ENCODE results near the gene ULK1. TPM values are rescaled to one million over a fixed set of nuclear protein-coding genes. Genes with fewer than 3 reads are reported as not detected.

The ULK1 gene
- total and polyA plus RNA-seq, 2 of the 13 experiments (the other 11 are each of a cell fraction or from before 2014, with no cell fraction given), result 2.8 to 10.1 TPM

DNA sequence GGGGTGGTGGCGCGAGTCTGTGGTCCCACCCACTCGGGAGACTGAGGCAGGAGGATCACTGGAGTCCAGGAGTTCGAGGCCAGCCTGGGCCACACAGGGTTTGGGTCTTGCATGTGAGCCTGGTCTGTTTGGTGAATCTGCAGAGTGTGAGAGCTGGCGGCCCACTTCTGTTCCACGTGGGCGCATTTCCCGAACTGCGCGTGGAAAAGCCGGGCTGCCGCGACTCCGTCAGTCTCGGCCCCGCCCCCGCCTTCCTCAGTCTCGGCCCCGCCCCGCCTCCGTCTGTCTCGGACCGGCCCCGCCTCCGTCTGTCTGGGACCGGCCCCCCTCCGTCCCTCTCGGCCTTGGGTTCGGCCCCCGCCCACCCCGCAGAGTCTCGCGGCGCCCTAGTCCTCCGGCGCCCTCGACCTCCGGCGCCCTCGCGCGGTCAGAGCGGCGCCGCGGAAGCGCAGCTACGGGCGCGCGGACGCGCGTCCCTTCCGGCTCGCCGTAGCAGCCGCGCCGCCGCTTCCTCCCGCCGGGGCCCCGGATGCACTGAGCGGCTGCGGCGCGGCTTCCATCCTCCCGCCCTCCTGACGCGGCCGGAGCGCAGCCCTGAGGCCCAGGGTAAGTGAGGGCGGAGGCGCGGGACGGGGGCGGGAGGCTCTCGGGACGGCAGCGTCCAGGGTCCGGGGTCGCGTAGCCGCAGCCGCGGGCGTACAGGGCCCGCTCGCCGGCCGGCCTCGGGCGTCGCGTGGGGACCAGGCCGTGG is 55.2 kb downstream of the ULK1 start, which contains the start of gene EP400 (continued):
- TF ChIP-seq, protein P1, sequence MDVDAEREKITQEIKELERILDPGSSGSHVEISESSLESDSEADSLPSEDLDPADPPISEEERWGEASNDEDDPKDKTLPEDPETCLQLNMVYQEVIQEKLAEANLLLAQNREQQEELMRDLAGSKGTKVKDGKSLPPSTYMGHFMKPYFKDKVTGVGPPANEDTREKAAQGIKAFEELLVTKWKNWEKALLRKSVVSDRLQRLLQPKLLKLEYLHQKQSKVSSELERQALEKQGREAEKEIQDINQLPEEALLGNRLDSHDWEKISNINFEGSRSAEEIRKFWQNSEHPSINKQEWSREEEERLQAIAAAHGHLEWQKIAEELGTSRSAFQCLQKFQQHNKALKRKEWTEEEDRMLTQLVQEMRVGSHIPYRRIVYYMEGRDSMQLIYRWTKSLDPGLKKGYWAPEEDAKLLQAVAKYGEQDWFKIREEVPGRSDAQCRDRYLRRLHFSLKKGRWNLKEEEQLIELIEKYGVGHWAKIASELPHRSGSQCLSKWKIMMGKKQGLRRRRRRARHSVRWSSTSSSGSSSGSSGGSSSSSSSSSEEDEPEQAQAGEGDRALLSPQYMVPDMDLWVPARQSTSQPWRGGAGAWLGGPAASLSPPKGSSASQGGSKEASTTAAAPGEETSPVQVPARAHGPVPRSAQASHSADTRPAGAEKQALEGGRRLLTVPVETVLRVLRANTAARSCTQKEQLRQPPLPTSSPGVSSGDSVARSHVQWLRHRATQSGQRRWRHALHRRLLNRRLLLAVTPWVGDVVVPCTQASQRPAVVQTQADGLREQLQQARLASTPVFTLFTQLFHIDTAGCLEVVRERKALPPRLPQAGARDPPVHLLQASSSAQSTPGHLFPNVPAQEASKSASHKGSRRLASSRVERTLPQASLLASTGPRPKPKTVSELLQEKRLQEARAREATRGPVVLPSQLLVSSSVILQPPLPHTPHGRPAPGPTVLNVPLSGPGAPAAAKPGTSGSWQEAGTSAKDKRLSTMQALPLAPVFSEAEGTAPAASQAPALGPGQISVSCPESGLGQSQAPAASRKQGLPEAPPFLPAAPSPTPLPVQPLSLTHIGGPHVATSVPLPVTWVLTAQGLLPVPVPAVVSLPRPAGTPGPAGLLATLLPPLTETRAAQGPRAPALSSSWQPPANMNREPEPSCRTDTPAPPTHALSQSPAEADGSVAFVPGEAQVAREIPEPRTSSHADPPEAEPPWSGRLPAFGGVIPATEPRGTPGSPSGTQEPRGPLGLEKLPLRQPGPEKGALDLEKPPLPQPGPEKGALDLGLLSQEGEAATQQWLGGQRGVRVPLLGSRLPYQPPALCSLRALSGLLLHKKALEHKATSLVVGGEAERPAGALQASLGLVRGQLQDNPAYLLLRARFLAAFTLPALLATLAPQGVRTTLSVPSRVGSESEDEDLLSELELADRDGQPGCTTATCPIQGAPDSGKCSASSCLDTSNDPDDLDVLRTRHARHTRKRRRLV (CRISPR knock-in tag; IDR thresholded peaks at IDR 0.05), result no peak
- TF ChIP-seq, protein P2, sequence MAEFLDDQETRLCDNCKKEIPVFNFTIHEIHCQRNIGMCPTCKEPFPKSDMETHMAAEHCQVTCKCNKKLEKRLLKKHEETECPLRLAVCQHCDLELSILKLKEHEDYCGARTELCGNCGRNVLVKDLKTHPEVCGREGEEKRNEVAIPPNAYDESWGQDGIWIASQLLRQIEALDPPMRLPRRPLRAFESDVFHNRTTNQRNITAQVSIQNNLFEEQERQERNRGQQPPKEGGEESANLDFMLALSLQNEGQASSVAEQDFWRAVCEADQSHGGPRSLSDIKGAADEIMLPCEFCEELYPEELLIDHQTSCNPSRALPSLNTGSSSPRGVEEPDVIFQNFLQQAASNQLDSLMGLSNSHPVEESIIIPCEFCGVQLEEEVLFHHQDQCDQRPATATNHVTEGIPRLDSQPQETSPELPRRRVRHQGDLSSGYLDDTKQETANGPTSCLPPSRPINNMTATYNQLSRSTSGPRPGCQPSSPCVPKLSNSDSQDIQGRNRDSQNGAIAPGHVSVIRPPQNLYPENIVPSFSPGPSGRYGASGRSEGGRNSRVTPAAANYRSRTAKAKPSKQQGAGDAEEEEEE (CRISPR knock-in tag; IDR thresholded peaks at IDR 0.05; ENCODE audit: borderline replicate concordance), result no peak
- no peak for TF ChIP-seq ZNF30 (CRISPR knock-in tag; IDR thresholded peaks at IDR 0.05)
- TF ChIP-seq ZNF547 (CRISPR knock-in tag; IDR thresholded peaks at IDR 0.05), result no peak
- TF ChIP-seq ZNF562 (CRISPR knock-in tag; IDR thresholded peaks at IDR 0.05; ENCODE audit: borderline replicate concordance), result no peak
- peak; percentile 50; the same call in 1 of the 2 replicates for TF ChIP-seq ZNF121 (CRISPR knock-in tag; IDR thresholded peaks at IDR 0.05)
- TF ChIP-seq, protein P3, sequence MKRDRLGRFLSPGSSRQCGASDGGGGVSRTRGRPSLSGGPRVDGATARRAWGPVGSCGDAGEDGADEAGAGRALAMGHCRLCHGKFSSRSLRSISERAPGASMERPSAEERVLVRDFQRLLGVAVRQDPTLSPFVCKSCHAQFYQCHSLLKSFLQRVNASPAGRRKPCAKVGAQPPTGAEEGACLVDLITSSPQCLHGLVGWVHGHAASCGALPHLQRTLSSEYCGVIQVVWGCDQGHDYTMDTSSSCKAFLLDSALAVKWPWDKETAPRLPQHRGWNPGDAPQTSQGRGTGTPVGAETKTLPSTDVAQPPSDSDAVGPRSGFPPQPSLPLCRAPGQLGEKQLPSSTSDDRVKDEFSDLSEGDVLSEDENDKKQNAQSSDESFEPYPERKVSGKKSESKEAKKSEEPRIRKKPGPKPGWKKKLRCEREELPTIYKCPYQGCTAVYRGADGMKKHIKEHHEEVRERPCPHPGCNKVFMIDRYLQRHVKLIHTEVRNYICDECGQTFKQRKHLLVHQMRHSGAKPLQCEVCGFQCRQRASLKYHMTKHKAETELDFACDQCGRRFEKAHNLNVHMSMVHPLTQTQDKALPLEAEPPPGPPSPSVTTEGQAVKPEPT (CRISPR knock-in tag; IDR thresholded peaks at IDR 0.05; ENCODE audit: low read depth), result no peak
- TF ChIP-seq SIX1 (CRISPR knock-in tag; IDR thresholded peaks at IDR 0.05; ENCODE audit: borderline replicate concordance), result no peak
- TF ChIP-seq ZNF558 (CRISPR knock-in tag; IDR thresholded peaks at IDR 0.05; ENCODE audit: borderline replicate concordance), result no peak
- no peak for TF ChIP-seq ZNF256 (CRISPR knock-in tag; conservative IDR thresholded peaks at IDR 0.05)
- no peak for TF ChIP-seq AGO1 (IDR thresholded peaks at IDR 0.05; ENCODE audit: low read depth, low read length, poor library complexity, severe bottlenecking)
- no peak for TF ChIP-seq KLF16 (CRISPR knock-in tag; IDR thresholded peaks at IDR 0.05)
- TF ChIP-seq NKX3-1 (CRISPR knock-in tag; IDR thresholded peaks at IDR 0.05), result no peak
- TF ChIP-seq, protein P4, sequence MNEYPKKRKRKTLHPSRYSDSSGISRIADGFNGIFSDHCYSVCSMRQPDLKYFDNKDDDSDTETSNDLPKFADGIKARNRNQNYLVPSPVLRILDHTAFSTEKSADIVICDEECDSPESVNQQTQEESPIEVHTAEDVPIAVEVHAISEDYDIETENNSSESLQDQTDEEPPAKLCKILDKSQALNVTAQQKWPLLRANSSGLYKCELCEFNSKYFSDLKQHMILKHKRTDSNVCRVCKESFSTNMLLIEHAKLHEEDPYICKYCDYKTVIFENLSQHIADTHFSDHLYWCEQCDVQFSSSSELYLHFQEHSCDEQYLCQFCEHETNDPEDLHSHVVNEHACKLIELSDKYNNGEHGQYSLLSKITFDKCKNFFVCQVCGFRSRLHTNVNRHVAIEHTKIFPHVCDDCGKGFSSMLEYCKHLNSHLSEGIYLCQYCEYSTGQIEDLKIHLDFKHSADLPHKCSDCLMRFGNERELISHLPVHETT (CRISPR knock-in tag; conservative IDR thresholded peaks at IDR 0.05), result peak; percentile 80; the same call in 1 of the 2 replicates
- TF ChIP-seq ZZZ3 (CRISPR knock-in tag; IDR thresholded peaks at IDR 0.05; ENCODE audit: borderline replicate concordance), result no peak

Data from HepG2 (cell line).